ENCODE measurements around the gene DIDO1. TPM values are rescaled to one million over a fixed set of nuclear protein-coding genes. Genes with fewer than 3 reads are reported as not detected.

Gene DIDO1
- total RNA-seq, 1 experiment from 2014 or later, result 85.9 TPM

DNA sequence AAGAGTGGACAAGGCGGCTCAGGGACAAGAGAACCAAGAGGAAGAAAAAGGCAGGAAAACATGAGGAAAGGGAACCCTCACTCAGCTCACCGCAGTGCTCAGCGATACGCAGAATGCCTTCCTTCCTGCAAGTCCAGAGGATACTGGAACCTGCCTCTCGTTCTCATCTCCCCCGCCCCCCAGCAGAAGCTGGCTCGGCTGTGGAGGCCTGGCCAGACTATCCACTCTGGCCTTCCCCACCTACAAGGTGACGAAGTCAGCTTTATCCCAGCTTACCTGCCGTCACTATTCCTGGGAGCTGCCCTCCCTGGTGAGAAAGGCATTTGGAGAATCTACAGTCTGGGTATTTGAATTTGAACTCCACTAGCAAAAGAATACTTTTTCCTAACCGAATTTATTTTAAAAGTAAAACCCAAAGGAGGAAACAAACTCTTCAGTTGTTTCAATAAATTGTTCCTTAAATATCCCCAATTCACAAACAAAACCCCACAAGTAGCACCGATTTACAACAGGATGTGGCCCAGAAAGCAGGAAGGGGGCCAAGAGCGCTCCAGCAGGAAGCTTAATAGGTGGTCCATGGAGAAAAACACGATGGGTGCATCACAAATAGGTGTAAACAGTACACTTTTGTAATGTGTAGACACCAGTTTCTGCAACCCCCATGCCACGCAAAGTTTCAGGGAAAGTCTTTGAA is 2.1 kb upstream of the DIDO1 start:
- H3K79me1 ChIP-seq (ENCODE audit: insufficient read depth, low read depth, low read length, poor library complexity, severe bottlenecking), result no peaks in the 10 kb centered on the region
- peak overlapping the region; percentile 92 to 97 (median 96) for H3K27ac Mint-ChIP-seq
- H3K4me1 Mint-ChIP-seq, result peaks cover 64 to 66% of the 10 kb centered on the region in 2 experiments
- H3K79me2 ChIP-seq (ENCODE audit: insufficient read depth, low read length), result peaks cover 63% of the 10 kb centered on the region
- peak overlapping the region; percentile 34 for H4K91ac ChIP-seq (ENCODE audit: insufficient read length, low read depth, low read length)
- no peak overlapping the region for H2BK12ac ChIP-seq (ENCODE audit: insufficient read length, low read depth, low read length)
- H3K18ac ChIP-seq (ENCODE audit: insufficient read length, low read depth, low read length), result peak overlapping the region; percentile 7
- no peak overlapping the region for H2BK20ac ChIP-seq (ENCODE audit: low read depth, low read length, poor library complexity, severe bottlenecking)
- peaks cover 6% of the 10 kb centered on the region for H4K20me1 ChIP-seq (ENCODE audit: control insufficient read depth, insufficient read depth, insufficient read length)
- no peak overlapping the region for H2BK15ac ChIP-seq (ENCODE audit: low read depth, low read length)
- H3K27me3 Mint-ChIP-seq (ENCODE audit: low read depth), result no peaks in the 10 kb centered on the region
- no peak overlapping the region for H2BK120ac ChIP-seq (ENCODE audit: low read depth, low read length, poor library complexity, severe bottlenecking)
- no peak overlapping the region for H2AFZ ChIP-seq (ENCODE audit: low read length)
- H3K27me3 ChIP-seq (ENCODE audit: insufficient read depth, low read length), result no peaks in the 10 kb centered on the region
- no peak overlapping the region for H4K8ac ChIP-seq (replicated peaks; ENCODE audit: insufficient read length, low read depth, low read length)
- no peaks in the 10 kb centered on the region for H3K9me3 Mint-ChIP-seq
- H3K4me2 ChIP-seq (ENCODE audit: insufficient read depth, insufficient read length, low read length), result peak overlapping the region; percentile 90
- no CpG with 5 or more reads among the region's 14 CpGs for WGBS (ENCODE audit: extremely low coverage, insufficient read length, low lambda C conversion rate)
- H3K4me1 ChIP-seq (ENCODE audit: insufficient read depth, low read length), result peaks cover 11% of the 10 kb centered on the region
- no peaks in the 10 kb centered on the region for H3K9me3 ChIP-seq (ENCODE audit: control insufficient read depth, low read depth, low read length)
- H3K27ac ChIP-seq (ENCODE audit: insufficient read length, low read depth, low read length), result peak overlapping the region; percentile 99
- peak; percentile 87 for DNase-seq
- no peak overlapping the region for H2AK5ac ChIP-seq (ENCODE audit: insufficient read length, low read length)
- TF ChIP-seq, protein P1, sequence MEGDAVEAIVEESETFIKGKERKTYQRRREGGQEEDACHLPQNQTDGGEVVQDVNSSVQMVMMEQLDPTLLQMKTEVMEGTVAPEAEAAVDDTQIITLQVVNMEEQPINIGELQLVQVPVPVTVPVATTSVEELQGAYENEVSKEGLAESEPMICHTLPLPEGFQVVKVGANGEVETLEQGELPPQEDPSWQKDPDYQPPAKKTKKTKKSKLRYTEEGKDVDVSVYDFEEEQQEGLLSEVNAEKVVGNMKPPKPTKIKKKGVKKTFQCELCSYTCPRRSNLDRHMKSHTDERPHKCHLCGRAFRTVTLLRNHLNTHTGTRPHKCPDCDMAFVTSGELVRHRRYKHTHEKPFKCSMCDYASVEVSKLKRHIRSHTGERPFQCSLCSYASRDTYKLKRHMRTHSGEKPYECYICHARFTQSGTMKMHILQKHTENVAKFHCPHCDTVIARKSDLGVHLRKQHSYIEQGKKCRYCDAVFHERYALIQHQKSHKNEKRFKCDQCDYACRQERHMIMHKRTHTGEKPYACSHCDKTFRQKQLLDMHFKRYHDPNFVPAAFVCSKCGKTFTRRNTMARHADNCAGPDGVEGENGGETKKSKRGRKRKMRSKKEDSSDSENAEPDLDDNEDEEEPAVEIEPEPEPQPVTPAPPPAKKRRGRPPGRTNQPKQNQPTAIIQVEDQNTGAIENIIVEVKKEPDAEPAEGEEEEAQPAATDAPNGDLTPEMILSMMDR (conservative IDR thresholded peaks at IDR 0.05), result no peak
- peak overlapping the region; percentile 29 for H3K14ac ChIP-seq (ENCODE audit: insufficient read depth, low read length)
- peak overlapping the region; percentile 82 for H2BK5ac ChIP-seq (ENCODE audit: insufficient read length, low read length)
- peak overlapping the region; percentile 94 for H3K9ac ChIP-seq (ENCODE audit: extremely low read depth, insufficient read length, low read length)
- no peak overlapping the region for H3K23ac ChIP-seq (ENCODE audit: insufficient read length, low read depth, low read length)
- peak overlapping the region; percentile 76 for H3K56ac ChIP-seq (ENCODE audit: insufficient read length, low read depth, low read length)
- peaks cover 38% of the 10 kb centered on the region for H3K23me2 ChIP-seq (ENCODE audit: insufficient read length, low read depth, low read length, poor library complexity, severe bottlenecking)
- no peak overlapping the region for H3T11ph ChIP-seq (ENCODE audit: low read length)
- H3K4ac ChIP-seq (ENCODE audit: low read depth, low read length), result no peak overlapping the region
- peak overlapping the region; percentile 31 for H4K5ac ChIP-seq (ENCODE audit: insufficient read length, low read depth, low read length)
- H3K4me3 Mint-ChIP-seq, result peak overlapping the region; percentile 92 to 97
- peaks cover 4 to 10% (median 4%) of the 10 kb centered on the region in 3 experiments for H3K36me3 Mint-ChIP-seq (ENCODE audit: insufficient read depth in 1 of 3, low read depth in 3 of 3)
